GM23338 (cell line): ENCODE results near the gene ZFYVE28. TPM values are rescaled to one million over a fixed set of nuclear protein-coding genes. Genes with fewer than 3 reads are reported as not detected.

Experiments
- ATAC-seq: fragments of 200-7000 bp; cut with Tn5 transposase; 3 replicates; pipeline ENCODE4 v1.9.1; 2020
- DNase-seq: peaks from one replicate; pipeline ENCODE4 v3.0.0-alpha.2; 2015; ENCODE audit warnings: low spot score
- H2AFZ ChIP-seq: fragments of 200-600 bp; sonication (generic); 2 replicates; pipeline ENCODE4 v1.8.0; 2016; ENCODE audit warnings: antibody characterized with exemption, mild to moderate bottlenecking, moderate library complexity
- H3F3A ChIP-seq: fragments of 200-600 bp; sonication (generic); replicated peaks from 2 replicates; pipeline ENCODE4 v1.8.0; 2017; ENCODE audit warnings: antibody characterized with exemption, mixed run types, low read depth
- H3K27ac ChIP-seq: fragments of 200-600 bp; sonication (generic); 2 replicates; pipeline ENCODE4 v1.6.1; 2016; ENCODE audit warnings: low read depth
- H3K27me3 ChIP-seq: fragments of 200-600 bp; sonication (generic); 2 replicates; pipeline ENCODE4 v1.8.0; 2016; ENCODE audit warnings: mild to moderate bottlenecking, mixed run types, moderate library complexity; ENCODE audit not compliant: insufficient read depth
- H3K36me3 ChIP-seq: fragments of 200-600 bp; sonication (generic); 2 replicates; pipeline ENCODE4 v1.8.0; 2016; ENCODE audit warnings: mild to moderate bottlenecking; ENCODE audit not compliant: insufficient read depth
- H3K4me1 ChIP-seq: fragments of 200-600 bp; sonication (generic); 2 replicates; pipeline ENCODE4 v1.8.0; 2016; ENCODE audit warnings: mild to moderate bottlenecking, moderate library complexity; ENCODE audit not compliant: insufficient read depth
- H3K4me2 ChIP-seq: fragments of 200-600 bp; sonication (generic); 2 replicates; pipeline ENCODE4 v1.7.1; 2017; ENCODE audit warnings: mixed run types
- H3K4me3 ChIP-seq: fragments of 200-600 bp; sonication (generic); 2 replicates; pipeline ENCODE4 v1.6.1; 2016; ENCODE audit warnings: mixed run types
- H3K79me2 ChIP-seq: fragments of 200-600 bp; sonication (generic); replicated peaks from 2 replicates; pipeline ENCODE4 v1.8.0; 2017; ENCODE audit warnings: mild to moderate bottlenecking; ENCODE audit not compliant: insufficient read depth
- H3K9me2 ChIP-seq: fragments of 200-600 bp; sonication (generic); 2 replicates; pipeline ENCODE4 v1.8.0; 2017; ENCODE audit not compliant: insufficient read depth
- H4K20me1 ChIP-seq: fragments of 200-600 bp; sonication (generic); replicated peaks from 2 replicates; pipeline ENCODE4 v1.8.0; 2017; ENCODE audit warnings: mild to moderate bottlenecking; ENCODE audit not compliant: insufficient read depth
- H3K27ac Mint-ChIP-seq: 2 replicates; pipeline ENCODE4 v1.8.0; 2020; ENCODE audit warnings: inconsistent platforms, mild to moderate bottlenecking, moderate library complexity, mixed read lengths
- H3K27me3 Mint-ChIP-seq: 3 replicates; pipeline ENCODE4 v1.8.0; 2022; ENCODE audit warnings: low read depth, mild to moderate bottlenecking, moderate library complexity, mixed read lengths, inconsistent platforms; ENCODE audit not compliant: insufficient read depth, poor library complexity
- H3K36me3 Mint-ChIP-seq: 3 replicates; pipeline ENCODE4 v1.8.0; 2021; ENCODE audit warnings: low read depth, mild to moderate bottlenecking, inconsistent platforms, moderate library complexity, mixed read lengths
- H3K4me1 Mint-ChIP-seq: 3 replicates; pipeline ENCODE4 v1.8.0; 2020; ENCODE audit warnings: mild to moderate bottlenecking, inconsistent platforms, mixed read lengths
- H3K4me3 Mint-ChIP-seq: 3 replicates; pipeline ENCODE4 v1.8.0; 2021; ENCODE audit warnings: moderate library complexity, mild to moderate bottlenecking, inconsistent platforms, mixed read lengths
- H3K9me3 Mint-ChIP-seq: 3 replicates; pipeline ENCODE4 v1.8.0; 2020; ENCODE audit warnings: moderate library complexity, mild to moderate bottlenecking, inconsistent platforms, mixed read lengths
- CREB1 ChIP-seq: fragments of 250-450 bp; sonication (Bioruptor Pico); IDR thresholded peaks from 2 replicates; pipeline ENCODE4 v1.5.0; 2020; ENCODE audit warnings: low read depth, mild to moderate bottlenecking, moderate library complexity
- CTCF ChIP-seq, 2 experiments: fragments of 200-600 bp in 1 of 2; sonication (generic) in 1 of 2; conservative IDR thresholded peaks; 2 replicates each; pipeline versions ENCODE4 v1.5.1 to v1.6.1; 2016 to 2017; ENCODE audit warnings: antibody characterized with exemption in 2 of 2, low read depth in 2 of 2, mild to moderate bottlenecking in 2 of 2, moderate library complexity in 1 of 2
- ETS1 ChIP-seq: IDR thresholded peaks from 2 replicates; pipeline ENCODE4 v1.6.1; 2016; ENCODE audit warnings: antibody characterized with exemption
- EZH2 ChIP-seq: fragments of 200-600 bp; sonication (generic); IDR thresholded peaks from one replicate; pipeline ENCODE4 v1.8.0; 2017; ENCODE audit warnings: antibody characterized with exemption, mild to moderate bottlenecking, low read depth; ENCODE audit not compliant: unreplicated experiment
- EZH2phosphoT487 ChIP-seq: fragments of 200-600 bp; sonication (generic); IDR thresholded peaks from one replicate; pipeline ENCODE4 v1.8.1; 2018; ENCODE audit warnings: antibody characterized with exemption; ENCODE audit not compliant: unreplicated experiment
- JUNB ChIP-seq: IDR thresholded peaks from one replicate; pipeline ENCODE4 v1.6.1; 2016; ENCODE audit warnings: antibody characterized with exemption; ENCODE audit not compliant: unreplicated experiment
- NANOG ChIP-seq: IDR thresholded peaks from 2 replicates; pipeline ENCODE4 v1.6.1; 2016; ENCODE audit warnings: antibody characterized with exemption, borderline replicate concordance
- POLR2AphosphoS5 ChIP-seq: IDR thresholded peaks from 2 replicates; pipeline ENCODE4 v1.6.1; 2016; ENCODE audit warnings: antibody characterized with exemption, low read depth
- REST ChIP-seq: IDR thresholded peaks from one replicate; pipeline ENCODE4 v1.6.1; 2018; ENCODE audit warnings: antibody characterized with exemption; ENCODE audit not compliant: unreplicated experiment
- STAT1 ChIP-seq: IDR thresholded peaks from one replicate; pipeline ENCODE4 v1.6.1; 2016; ENCODE audit warnings: antibody characterized with exemption; ENCODE audit not compliant: unreplicated experiment
- ZNF114 ChIP-seq: fragments of 250-450 bp; sonication (Bioruptor Pico); IDR thresholded peaks from 2 replicates; pipeline ENCODE4 v1.5.0; 2020; ENCODE audit warnings: mild to moderate bottlenecking, moderate library complexity
- ZNF331 ChIP-seq: fragments of 250-450 bp; sonication (Bioruptor Pico); IDR thresholded peaks from 2 replicates; pipeline ENCODE4 v1.5.0; 2020; ENCODE audit warnings: low read depth, mild to moderate bottlenecking, moderate library complexity
- ZNF462 ChIP-seq: fragments of 250-450 bp; sonication (Bioruptor Pico); IDR thresholded peaks from 2 replicates; pipeline ENCODE4 v1.5.0; 2020; ENCODE audit warnings: mild to moderate bottlenecking, moderate library complexity
- polyA plus RNA-seq: library from polyadenylated mRNA; unstranded; fragments of >200 nt; fragmentation: Nextera tagmentation; extraction: Ambion mirVana; gene quantifications from 2 replicates; pipeline ENCODE4 v1.2.1, GENCODE V29; 2016
- total RNA-seq: library from RNA; depleted of rRNA; stranded (reverse); fragments of >200 nt; shearing (Covaris generic); gene quantifications from 2 replicates; pipeline ENCODE4 v1.2.3, GENCODE V29; 2014

ZFYVE28 gene
- total and polyA plus RNA-seq, 2 experiments from 2014 or later = 2.6 to 4.6 TPM

- Histone ChIP-seq H3K79me2 (no peaks in the 10 kb centered on the region), H3K9me2 (no peaks in the 10 kb centered on the region), H3F3A (no peaks in the 10 kb centered on the region), H3K36me3 (no peaks in the 10 kb centered on the region), H3K4me1 (no peaks in the 10 kb centered on the region), H3K27me3 (no peaks in the 10 kb centered on the region), H3K4me2 (no peak overlapping the region), H4K20me1 (no peaks in the 10 kb centered on the region), H3K27ac (no peak overlapping the region), H2AFZ (no peak overlapping the region), H3K4me3 (no peak overlapping the region)
- Mint-ChIP-seq H3K27me3 (peaks cover 5% of the 10 kb centered on the region), H3K27ac (no peak overlapping the region), H3K4me1 (no peaks in the 10 kb centered on the region; the same call in 2 of the 3 replicates), H3K36me3 (peaks cover 2% of the 10 kb centered on the region), H3K9me3 (peaks cover 13% of the 10 kb centered on the region), H3K4me3 (no peak overlapping the region)
- ATAC-seq = no peak
- TF ChIP-seq EZH2phosphoT487 = no peak
- no peak for TF ChIP-seq REST
- TF ChIP-seq NANOG = no peak
- TF ChIP-seq ZNF331 = no peak
- TF ChIP-seq STAT1 = no peak
- TF ChIP-seq CREB1 (CRISPR knock-in tag) = no peak
- no peak for TF ChIP-seq ZNF114
- TF ChIP-seq JUNB = no peak
- TF ChIP-seq ETS1 = no peak
- TF ChIP-seq EZH2 = no peak
- TF ChIP-seq ZNF462 (CRISPR knock-in tag) = no peak
- no peak for TF ChIP-seq POLR2AphosphoS5
- TF ChIP-seq CTCF (conservative IDR thresholded peaks at IDR 0.05; ENCODE audit: low read depth in 2 of 2) = no peak
- no peak for DNase-seq
Measured at GRCh38 chr4:2368746-2369437, 49.6 kb downstream of the ZFYVE28 start.
